GM19025 (cell line): ENCODE results near the gene FBXL16.
"Not testable (repeated sequence)": the region's sequence is repeated elsewhere in the genome, so short reads cannot be mapped to it uniquely, and the experiment has no call there.

Experiments used
- ATAC-seq: cut with Tn5 transposase; IDR thresholded peaks from one replicate; pipeline ENCODE4 v1.9.1; 2021; ENCODE audit warnings: mild to moderate bottlenecking, low read depth, moderate library complexity; ENCODE audit not compliant: unreplicated experiment

Gene FBXL16, protein sequence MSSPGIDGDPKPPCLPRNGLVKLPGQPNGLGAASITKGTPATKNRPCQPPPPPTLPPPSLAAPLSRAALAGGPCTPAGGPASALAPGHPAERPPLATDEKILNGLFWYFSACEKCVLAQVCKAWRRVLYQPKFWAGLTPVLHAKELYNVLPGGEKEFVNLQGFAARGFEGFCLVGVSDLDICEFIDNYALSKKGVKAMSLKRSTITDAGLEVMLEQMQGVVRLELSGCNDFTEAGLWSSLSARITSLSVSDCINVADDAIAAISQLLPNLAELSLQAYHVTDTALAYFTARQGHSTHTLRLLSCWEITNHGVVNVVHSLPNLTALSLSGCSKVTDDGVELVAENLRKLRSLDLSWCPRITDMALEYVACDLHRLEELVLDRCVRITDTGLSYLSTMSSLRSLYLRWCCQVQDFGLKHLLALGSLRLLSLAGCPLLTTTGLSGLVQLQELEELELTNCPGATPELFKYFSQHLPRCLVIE

DNA sequence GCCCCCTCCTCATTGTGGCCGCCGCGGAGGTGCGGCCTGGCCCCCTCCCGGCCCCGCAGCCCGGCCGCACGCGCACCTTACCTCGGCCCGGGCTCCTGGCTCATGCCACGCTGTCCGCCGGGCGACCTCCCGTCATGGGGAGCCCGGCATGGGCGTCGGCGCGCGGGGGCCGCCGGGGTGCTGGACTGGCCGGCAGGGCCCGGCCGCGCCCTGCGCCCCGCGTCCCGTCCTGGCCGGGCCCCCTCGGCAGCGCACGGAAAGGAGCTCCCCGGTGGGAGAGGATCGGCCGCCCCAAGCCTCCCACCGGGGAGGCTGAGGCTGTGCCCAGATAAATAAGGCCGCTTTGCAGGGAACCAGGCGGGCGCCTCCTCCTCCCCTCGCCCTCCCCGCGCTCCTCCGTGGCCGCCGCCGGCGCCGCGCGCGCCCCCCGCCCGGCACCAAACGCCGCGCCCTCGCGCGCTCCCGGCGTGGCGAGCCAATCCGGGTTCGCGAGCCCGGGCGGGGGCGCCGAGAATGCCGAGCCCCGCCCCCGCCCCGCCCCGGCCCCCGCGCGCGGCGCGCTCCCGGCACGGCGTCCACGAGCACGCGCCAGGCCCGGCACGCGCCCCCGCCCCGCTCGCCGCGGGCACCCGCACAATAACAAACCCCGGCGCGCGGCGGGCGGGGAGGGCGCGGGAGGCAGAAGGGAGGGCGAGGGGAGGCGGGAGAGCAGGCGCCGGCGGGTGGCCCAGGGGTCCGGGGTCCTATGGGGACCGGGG, at the start of gene FBXL16:
FBXL16 (minus strand) TSS at position 371 of the 758 bp plus-strand sequence. CDS start 8,396 bp downstream, outside the sequence.
- no peak for ATAC-seq

DNA sequence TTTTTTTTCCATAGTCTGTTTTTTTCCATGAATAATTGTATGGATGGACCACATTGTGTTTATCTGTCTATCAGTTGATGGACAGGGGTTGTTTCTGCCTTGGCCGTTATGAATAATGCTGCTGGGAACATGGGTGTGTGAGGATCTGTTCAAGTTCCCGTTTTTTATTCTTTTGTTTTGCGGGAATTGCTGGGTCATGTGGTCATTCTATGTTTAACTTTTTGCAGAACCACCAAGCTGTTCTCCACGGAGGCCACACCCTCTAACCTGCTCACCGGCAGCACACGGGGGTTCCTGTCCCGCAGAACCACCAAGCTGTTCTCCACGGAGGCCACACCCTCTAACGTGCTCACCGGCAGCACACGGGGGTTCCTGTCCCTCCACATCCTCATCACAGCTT, 49.1 kb upstream of the FBXL16 start:
- no peak for ATAC-seq

DNA sequence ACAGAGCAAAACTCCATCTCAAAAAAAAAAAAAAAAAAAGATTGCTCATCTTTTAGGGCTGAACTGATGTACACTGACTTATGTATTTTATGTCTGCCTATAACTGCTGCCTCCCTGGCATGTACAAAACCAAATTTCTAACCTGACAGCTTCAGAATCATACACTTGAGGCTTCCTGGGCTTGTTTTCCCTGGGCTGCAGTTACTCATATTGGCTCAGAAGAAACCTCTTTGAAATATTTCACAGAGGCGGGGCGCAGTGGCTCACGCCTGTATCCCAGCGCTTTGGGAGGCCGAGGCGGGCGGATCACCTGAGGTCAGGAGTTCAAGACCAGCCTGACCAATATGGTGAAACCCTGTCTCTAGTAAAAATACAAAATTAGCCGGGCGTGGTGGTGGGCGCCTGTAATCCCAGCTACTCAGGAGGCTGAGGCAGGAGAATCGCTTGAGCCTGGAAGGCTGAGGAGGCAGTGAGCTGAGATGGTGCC, 48.6 kb upstream of the FBXL16 start:
- ATAC-seq = not testable (repeated sequence)

DNA sequence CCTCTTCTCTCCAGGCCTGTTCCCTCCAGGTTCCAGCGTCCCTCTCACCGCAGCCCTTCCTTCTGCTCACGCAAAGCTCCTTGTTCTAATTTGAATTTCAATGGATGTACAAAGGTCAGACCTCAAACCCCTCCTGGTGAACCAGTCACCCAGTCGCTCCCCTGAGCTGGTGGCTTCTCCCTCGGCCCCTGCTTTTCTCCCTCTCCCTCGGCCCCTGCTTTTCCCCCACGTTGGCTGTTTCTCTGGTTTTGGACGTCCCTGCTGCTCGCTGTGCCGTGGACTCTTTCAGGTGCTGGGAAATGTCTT, 46.4 kb upstream of the FBXL16 start:
- ATAC-seq = no peak

DNA sequence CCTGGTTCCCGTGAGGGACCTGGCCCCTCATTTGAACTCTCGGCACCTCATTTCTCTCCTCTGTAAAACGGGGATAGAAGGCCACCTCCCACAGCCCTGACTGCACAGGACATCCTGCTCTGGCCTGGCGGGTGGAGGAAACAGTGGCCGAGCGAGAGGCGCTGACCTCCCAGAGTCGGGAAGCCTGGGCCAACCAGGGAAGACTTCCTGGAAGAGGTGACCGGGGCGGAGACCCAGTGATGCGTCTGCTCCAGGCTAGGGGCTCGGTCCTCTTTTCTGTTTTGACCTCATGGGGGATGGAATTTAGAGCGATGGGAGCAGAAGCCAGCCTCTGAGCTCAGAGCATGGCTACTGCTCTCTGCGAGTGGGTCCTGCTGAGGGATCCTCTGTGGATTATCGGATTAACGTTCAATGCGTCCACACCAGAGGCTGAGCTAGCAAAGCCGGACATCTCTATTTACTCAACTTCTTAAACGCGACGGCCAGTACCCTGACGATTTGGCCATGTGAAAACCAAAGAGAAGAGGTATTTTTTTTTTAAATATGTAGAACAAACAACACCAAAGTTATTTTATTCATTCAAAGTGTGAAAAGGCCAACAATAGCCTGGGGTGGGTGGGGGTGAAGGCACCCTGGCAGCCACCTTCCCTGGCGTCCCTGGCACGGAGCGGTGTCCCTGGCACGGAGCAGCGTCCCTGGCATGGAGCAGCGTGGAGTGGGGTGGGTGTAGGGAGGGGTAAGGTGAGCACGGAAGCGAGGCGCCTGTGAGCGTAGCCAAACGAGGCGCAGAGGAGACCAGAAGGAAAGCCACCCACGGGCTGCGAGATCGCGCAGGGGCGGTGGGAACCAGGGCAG, 45.8 kb upstream of the FBXL16 start:
- ATAC-seq = no peak

DNA sequence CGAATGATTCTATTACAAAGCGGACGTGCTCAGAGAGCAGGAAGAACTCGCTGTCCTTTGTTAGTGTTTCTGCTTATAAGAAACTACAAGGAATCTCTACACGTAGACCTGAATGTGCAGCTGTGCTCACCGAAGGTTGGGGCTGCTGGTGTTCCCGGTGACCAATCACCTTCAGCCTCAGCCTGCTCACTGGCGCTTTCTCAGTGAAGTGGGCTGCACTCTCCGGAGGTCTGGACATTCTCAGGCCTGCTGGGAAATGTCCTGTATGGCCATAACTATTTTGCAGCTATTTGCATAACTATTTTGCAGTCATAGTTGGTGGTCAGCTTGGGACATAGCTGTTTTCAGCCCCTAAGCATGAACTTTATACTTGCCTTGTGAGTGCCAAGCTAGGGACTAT, 44.9 kb upstream of the FBXL16 start:
- ATAC-seq = no peak

DNA sequence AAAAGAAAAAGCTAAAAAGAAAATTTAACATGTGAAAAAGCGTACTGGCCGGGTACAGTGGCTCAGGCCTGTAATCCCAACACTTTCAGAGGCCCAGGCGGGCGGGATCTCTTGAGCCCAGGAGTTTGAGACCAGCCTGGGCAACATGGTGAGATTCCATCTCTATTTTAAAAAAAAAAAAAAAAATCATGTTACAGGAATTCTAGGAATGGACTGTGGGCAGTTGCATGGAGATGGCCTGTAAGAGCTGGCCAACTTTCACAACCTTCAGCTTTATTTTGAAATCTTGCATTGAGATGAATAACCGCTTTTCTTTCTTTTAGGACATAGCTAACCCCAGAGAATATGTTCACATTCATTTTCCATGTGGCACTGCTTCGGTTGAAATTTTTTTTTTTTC, 43.4 kb upstream of the FBXL16 start:
- ATAC-seq = no peak

DNA sequence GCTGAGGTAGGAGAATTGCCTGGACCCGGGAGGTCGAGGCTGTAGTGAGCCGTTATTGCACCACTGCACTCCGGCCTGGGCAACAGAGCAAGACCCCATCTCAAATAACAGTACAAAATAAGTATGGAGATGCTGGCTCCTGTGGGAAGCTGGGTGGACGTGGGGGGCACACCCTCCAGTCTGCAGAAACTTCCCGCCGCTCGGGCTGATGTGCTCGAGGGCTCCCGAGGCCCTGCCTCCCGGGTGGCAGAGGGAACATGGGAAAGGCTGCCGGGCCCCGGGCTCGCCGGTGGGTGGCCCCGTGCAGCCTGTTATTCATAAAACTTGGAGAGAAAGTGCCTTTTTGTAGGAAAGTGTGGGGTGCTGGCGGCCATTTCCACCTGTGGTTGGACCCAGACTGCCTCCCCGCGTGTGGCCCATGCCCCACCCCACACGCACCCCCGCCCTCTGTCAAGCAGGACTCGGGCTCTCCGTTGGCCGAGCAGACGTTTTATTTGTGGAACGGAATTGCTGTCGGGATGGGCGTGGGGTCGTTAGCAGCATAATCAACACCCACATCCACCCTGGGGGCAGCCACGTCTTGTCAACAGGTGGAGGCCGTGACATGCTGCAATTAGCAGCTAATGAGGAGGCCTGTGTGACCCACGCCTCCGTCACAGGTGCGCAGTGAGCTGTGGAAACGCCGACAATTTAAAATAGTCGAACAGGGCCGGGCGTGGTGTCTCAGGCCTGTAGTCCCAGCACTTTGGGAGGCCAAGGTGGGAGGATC, 42.6 kb upstream of the FBXL16 start:
- ATAC-seq = no peak

DNA sequence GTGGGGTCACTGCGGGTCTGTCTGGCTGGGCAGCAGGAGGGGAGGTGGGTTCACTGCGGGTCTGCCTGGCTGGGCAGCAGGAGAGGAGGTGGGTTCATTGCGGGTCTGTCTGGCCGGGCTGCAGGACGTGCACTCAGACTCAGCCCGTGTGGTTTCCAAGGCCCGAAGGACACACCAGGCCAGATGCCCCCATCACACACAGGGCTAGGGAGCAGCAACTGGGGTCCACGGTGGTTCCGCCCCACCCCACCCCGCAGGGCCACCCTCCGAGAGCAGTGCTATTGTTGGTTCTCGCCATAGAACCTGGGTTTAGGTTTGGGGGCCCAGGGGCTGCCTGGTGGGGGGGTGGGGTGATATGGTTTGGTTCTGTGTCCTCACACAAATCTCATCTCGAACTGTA, 41.0 kb upstream of the FBXL16 start:
- no peak for ATAC-seq

DNA sequence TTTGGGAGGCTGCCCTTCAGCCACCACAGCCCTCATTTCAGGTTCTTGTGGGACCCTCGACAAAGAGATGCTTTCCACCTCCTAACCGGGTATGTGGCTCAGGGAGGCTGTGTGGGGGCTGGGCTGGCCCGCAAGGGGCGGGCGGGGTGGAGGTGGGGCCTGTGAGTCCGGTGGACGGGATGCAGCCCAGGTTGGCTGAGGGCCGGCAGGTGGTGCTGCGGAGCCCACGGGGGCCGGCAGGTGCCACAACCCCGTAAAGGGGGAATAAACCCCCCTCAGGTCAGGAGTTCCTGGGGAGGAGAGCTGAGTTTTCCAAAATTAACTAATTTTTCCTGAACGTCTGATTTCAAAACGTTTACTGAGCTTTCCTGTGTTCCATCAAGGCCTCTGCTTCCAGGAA, 40.1 kb upstream of the FBXL16 start:
- no peak for ATAC-seq

DNA sequence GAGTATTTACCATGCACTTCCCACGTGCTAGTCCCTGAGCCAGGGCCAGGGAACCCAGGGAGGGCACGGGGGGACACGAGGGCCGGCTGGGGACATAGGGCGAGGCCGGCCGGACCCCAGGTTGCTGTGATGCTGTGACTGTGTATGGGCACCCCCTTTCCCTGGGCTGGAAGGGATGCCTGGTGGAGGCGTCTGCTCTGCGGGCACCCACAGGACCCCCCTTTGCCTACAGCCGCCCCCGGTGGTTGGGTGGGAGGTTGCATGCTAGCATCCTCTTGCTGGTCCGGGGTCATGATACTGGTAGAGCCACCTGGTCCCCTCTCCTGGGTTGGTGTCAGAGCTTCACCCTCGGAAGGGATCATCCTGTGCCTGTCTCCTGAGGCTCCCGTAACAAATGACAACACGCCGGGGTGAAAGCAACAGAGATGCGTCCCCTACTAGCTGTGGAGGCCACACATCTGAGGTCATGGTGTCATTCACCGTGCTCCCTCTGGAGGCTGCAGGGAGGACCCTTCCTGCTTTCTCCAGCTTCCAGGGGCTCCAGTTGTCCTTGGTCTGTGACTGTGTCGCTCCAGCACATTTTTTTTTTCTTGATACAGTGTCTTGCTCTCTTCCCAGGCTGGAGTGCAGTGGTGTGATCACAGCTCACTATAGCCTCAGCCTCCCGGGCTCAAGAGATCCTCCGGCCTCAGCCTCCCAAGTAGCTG, 38.3 kb upstream of the FBXL16 start:
- no peak for ATAC-seq

DNA sequence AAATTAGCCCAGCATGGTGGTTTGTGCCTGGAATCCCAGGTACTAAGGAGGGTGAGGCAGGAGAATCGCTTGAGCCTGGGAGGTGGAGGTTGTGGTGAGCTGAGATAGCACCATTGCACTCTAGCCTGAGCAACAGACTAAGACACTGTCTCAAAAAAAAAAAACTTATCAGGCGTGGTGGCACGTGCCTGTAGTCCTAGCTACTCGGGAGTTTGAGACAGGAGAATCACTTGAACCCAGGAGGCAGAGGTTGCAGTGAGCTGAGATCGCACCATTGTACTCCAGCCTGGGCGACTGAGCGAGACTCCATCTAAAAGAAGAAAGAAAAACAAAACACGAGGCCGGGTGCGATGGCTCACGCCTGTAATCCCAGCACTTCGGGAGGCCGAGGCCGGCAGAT, 37.3 kb upstream of the FBXL16 start:
- not testable (repeated sequence) for ATAC-seq

DNA sequence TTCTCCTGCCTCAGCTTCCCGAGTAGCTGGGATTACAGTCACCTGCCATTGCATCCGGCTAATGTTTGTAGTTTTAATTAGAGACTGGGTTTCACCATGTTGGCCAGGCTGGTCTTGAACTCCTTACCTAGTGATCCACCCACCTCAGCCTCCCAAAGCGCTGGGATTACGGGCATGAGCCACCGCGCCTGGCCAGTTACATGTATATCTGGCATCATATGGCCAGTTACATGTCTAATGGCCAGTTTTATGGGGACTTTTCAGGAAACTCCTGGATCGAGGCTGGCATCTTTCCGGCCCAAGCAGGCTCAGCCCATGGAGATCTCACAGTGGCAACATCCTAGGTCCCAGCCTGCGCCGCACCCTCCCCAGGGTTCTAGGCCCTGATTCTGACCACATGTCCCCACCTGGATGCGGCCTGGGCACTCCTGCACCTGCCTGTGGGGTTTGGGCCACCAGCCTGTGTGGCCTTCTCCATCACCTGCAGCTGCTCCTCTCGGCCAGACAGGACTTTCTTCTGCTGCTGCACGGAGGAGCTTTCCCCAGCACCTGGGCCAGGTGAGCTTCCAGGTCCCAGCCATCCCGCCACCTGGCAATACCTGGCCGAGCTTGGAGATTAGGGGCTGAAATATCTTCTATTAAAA, 36.5 kb upstream of the FBXL16 start:
- ATAC-seq = no peak

DNA sequence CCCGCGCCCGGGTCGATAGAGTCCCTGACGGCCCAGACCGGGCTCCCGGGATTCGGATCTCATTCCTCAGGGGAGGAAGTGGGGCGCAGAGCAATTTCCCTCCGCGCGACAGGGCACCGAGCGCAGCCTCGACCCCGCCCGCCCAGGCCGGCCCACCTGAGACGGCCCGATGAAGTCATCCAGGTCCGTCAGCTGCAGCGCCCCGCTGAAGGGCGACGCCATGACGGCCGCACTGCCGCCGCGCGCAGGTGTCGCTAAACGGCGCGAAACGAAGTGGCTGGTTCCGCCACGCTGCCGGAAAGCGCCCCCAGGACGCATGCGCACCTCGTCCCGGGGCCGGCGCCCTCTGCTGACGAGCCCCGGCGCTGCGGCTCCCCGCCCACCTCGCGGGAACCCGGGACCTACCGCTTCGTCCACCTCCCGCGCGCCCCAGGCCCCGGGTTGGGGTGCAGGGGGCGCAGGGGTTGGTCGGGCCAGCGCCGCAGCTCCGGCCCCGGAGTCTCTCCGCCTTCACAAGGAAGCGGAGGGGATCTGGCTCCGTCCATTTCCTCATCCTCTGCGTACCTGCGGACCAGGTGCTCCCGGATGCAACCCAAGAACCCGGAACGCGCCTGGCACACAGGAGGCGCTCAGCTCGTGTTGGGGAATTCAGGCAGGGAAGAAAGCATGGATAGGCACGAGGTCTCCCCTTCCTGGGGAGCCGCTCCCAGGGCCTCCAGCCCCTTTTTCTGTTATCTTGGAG, 35.3 kb upstream of the FBXL16 start, which contains the start of gene CIAO3:
CIAO3 (minus strand) TSS at position 234 of the 742 bp plus-strand sequence; CDS start at position 222, 12 bp downstream.
- ATAC-seq = peak; percentile 63

DNA sequence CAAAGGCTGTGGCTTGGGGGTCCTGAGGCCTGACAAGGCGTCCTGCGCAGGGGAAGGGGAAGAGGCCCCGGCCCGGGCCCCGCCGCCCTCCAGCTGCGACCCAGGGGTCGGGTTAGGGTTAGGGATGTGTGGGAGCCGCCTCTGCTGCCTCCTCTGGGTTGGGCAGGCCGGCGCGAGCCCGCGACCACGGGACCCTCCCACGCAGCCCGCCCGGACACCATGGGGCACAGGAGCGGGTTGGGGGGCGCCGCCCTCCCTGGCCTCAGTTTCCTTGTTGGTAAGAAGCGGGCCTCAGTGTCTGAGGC, 34.8 kb upstream of the FBXL16 start:
- peak; percentile 10 for ATAC-seq

DNA sequence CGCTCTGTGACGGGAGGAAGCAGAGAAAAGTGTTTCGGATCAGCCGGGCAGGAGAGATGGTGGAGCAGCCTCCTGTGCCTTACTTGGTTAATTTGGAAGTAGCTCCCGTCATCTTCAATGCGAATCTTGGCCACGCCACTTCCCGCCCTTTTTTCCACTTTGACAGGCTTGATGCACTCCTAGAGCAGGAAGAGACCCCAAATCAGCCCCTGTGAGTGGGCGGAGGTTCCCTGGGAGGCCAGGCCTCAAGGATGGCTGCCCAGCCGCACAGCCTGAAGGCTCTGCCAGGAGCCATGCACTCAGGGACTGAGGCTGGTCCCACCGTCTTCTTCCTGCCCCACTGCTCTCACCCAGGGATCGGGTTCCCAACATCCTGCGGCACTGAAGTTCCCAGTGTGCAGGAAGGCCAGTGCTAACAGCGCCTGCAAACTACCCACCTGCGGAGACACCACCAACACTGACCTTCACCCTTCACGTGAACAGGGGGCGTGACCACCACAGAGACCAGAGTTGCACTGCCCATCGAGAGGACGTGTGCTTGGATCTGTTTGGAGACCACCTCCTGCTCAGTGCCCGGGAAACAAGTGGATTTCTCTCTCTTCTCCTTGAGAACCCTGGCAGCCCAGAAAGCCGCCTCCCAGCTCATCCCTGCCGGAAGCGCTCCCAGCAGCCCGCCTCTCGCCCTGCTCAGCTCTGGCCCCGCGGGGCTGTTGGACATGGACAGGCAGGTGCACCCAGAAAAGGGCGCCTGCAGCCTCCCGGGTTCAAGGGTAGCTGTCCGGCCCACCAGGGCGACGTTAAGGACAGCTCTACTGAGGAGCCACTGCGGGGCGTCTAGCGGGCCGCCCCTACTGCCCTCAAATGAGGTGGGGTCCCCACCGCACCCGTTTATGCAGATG, 34.2 kb upstream of the FBXL16 start:
- ATAC-seq = no peak

DNA sequence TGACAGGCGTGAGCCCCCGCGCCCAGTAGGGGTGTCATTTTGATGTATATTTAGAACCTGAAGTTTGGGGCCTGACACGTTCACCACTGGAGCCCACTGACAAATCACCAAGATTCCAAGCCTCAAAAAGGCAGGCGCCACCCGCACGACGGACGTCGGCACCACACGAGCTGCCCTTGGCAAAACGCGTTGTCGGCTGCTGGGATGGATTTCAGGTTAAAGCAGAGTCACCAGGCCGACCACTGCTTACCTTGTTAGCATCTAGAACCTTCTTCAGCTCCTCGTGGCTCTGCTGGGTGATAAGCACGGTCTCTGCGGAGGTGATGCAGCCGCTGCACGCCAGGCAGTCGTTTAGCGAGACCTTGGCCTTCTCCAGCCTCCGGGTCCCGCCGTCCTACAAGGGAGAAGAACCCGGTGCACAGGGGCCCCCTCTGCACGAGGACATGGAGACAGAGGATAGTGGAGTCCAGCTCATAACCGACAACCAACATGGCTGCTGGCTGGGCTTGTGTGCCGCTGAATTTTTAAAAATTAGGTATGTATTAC, 31.4 kb upstream of the FBXL16 start:
- ATAC-seq = no peak
